ENCODE data around the gene ANGPTL7.

The ANGPTL7 gene

GRCh38 chr1:11207898-11208611, 18.9 kb downstream of the ANGPTL7 start:
- Mint-ChIP-seq H3K4me3 (no peak overlapping the region), H3K27ac (no peak overlapping the region), H3K27me3 (no peaks in the 10 kb centered on the region), H3K9me3 (no peaks in the 10 kb centered on the region), H3K36me3 (ENCODE audit: low read depth) (peaks cover 99% of the 10 kb centered on the region), H3K4me1 (ENCODE audit: low read depth) (no peaks in the 10 kb centered on the region)
- no peak for DNase-seq

GRCh38 chr1:11211461-11211860, 22.3 kb downstream of the ANGPTL7 start:
- H3K4me1 Mint-ChIP-seq (ENCODE audit: low read depth): no peaks in the 10 kb centered on the region
- H3K4me3 Mint-ChIP-seq: no peak overlapping the region
- no peaks in the 10 kb centered on the region for H3K9me3 Mint-ChIP-seq
- H3K27ac Mint-ChIP-seq: peak overlapping the region; percentile 22
- H3K27me3 Mint-ChIP-seq: no peaks in the 10 kb centered on the region
- peaks cover 99% of the 10 kb centered on the region for H3K36me3 Mint-ChIP-seq (ENCODE audit: low read depth)
- DNase-seq: no peak

- no peak for DNase-seq
- Mint-ChIP-seq H3K36me3 (ENCODE audit: low read depth) (peaks cover 99% of the 10 kb centered on the region), H3K27me3 (no peaks in the 10 kb centered on the region), H3K27ac (peak overlapping the region; percentile 22), H3K4me3 (no peak overlapping the region), H3K9me3 (no peaks in the 10 kb centered on the region), H3K4me1 (ENCODE audit: low read depth) (no peaks in the 10 kb centered on the region)
Observed at GRCh38 chr1:11211925-11212587, 22.9 kb downstream of the ANGPTL7 start.

- no peak for DNase-seq
- H3K36me3 Mint-ChIP-seq (ENCODE audit: low read depth): peaks cover 97% of the 10 kb centered on the region
- no peak overlapping the region for H3K4me3 Mint-ChIP-seq
- H3K4me1 Mint-ChIP-seq (ENCODE audit: low read depth): no peaks in the 10 kb centered on the region
- no peaks in the 10 kb centered on the region for H3K9me3 Mint-ChIP-seq
- H3K27ac Mint-ChIP-seq: no peak overlapping the region
- H3K27me3 Mint-ChIP-seq: no peaks in the 10 kb centered on the region
Observed at GRCh38 chr1:11214698-11215380, 25.7 kb downstream of the ANGPTL7 start.

GRCh38 chr1:11215381-11216005, 26.3 kb downstream of the ANGPTL7 start:
- peaks cover 95% of the 10 kb centered on the region for H3K36me3 Mint-ChIP-seq (ENCODE audit: low read depth)
- H3K27ac Mint-ChIP-seq: no peak overlapping the region
- DNase-seq: no peak

GRCh38 chr1:11216074-11216473, 26.9 kb downstream of the ANGPTL7 start:
- no peak for DNase-seq
- H3K4me3 Mint-ChIP-seq: no peak overlapping the region
- H3K27me3 Mint-ChIP-seq: no peaks in the 10 kb centered on the region
- H3K36me3 Mint-ChIP-seq (ENCODE audit: low read depth): peaks cover 92% of the 10 kb centered on the region
- H3K4me1 Mint-ChIP-seq (ENCODE audit: low read depth): no peaks in the 10 kb centered on the region
- H3K27ac Mint-ChIP-seq: no peak overlapping the region
- no peaks in the 10 kb centered on the region for H3K9me3 Mint-ChIP-seq

More at GRCh38 chr1:11215381-11216005, 26.3 kb downstream of the ANGPTL7 start:
- Mint-ChIP-seq H3K27me3 (no peaks in the 10 kb centered on the region), H3K4me1 (ENCODE audit: low read depth) (no peaks in the 10 kb centered on the region), H3K9me3 (no peaks in the 10 kb centered on the region), H3K4me3 (no peak overlapping the region)

GRCh38 chr1:11227106-11228077, 38.2 kb downstream of the ANGPTL7 start:
- H3K36me3 Mint-ChIP-seq (ENCODE audit: low read depth): peaks cover 86% of the 10 kb centered on the region
- no peak for DNase-seq
- no peaks in the 10 kb centered on the region for H3K9me3 Mint-ChIP-seq
- no peak overlapping the region for H3K4me3 Mint-ChIP-seq
- no peaks in the 10 kb centered on the region for H3K27me3 Mint-ChIP-seq
- peak overlapping the region; percentile 53 for H3K27ac Mint-ChIP-seq
- peaks cover 14% of the 10 kb centered on the region for H3K4me1 Mint-ChIP-seq (ENCODE audit: low read depth)

- Mint-ChIP-seq H3K9me3 (no peaks in the 10 kb centered on the region), H3K4me1 (ENCODE audit: low read depth) (peaks cover 14% of the 10 kb centered on the region), H3K36me3 (ENCODE audit: low read depth) (peaks cover 89% of the 10 kb centered on the region), H3K27ac (no peak overlapping the region), H3K27me3 (no peaks in the 10 kb centered on the region), H3K4me3 (no peak overlapping the region)
- DNase-seq: no peak
Observed at GRCh38 chr1:11229203-11229602, 40.0 kb downstream of the ANGPTL7 start.

GRCh38 chr1:11233208-11233607, 44.1 kb downstream of the ANGPTL7 start:
- no peak for DNase-seq
- Mint-ChIP-seq H3K27ac (no peak overlapping the region), H3K36me3 (ENCODE audit: low read depth) (peaks cover 98% of the 10 kb centered on the region), H3K4me1 (ENCODE audit: low read depth) (peaks cover 9% of the 10 kb centered on the region), H3K4me3 (no peak overlapping the region), H3K9me3 (no peaks in the 10 kb centered on the region), H3K27me3 (no peaks in the 10 kb centered on the region)

- H3K4me1 Mint-ChIP-seq (ENCODE audit: low read depth): peaks cover 9% of the 10 kb centered on the region
- no peak overlapping the region for H3K4me3 Mint-ChIP-seq
- peak overlapping the region; percentile 63 for H3K27ac Mint-ChIP-seq
- H3K9me3 Mint-ChIP-seq: no peaks in the 10 kb centered on the region
- H3K36me3 Mint-ChIP-seq (ENCODE audit: low read depth): peaks cover 97% of the 10 kb centered on the region
- no peak for DNase-seq
- no peaks in the 10 kb centered on the region for H3K27me3 Mint-ChIP-seq
Observed at GRCh38 chr1:11237356-11237755, 48.2 kb downstream of the ANGPTL7 start.

- Mint-ChIP-seq H3K36me3 (ENCODE audit: low read depth) (peaks cover 98% of the 10 kb centered on the region), H3K27ac (no peak overlapping the region), H3K4me1 (ENCODE audit: low read depth) (peaks cover 9% of the 10 kb centered on the region), H3K27me3 (no peaks in the 10 kb centered on the region), H3K9me3 (no peaks in the 10 kb centered on the region), H3K4me3 (no peak overlapping the region)
- DNase-seq: no peak
Observed at GRCh38 chr1:11238311-11238710, 49.2 kb downstream of the ANGPTL7 start.

GRCh38 chr1:11245248-11245647, 56.1 kb downstream of the ANGPTL7 start:
- no peaks in the 10 kb centered on the region for H3K9me3 Mint-ChIP-seq
- peaks cover 82% of the 10 kb centered on the region for H3K36me3 Mint-ChIP-seq (ENCODE audit: low read depth)
- no peak for DNase-seq
- peak overlapping the region; percentile 79 for H3K27ac Mint-ChIP-seq
- no peaks in the 10 kb centered on the region for H3K27me3 Mint-ChIP-seq
- peaks cover 14% of the 10 kb centered on the region for H3K4me1 Mint-ChIP-seq (ENCODE audit: low read depth)
- no peak overlapping the region for H3K4me3 Mint-ChIP-seq
